ENCODE data around the gene AGBL3. TPM values are rescaled to one million over a fixed set of nuclear protein-coding genes. Genes with fewer than 3 reads are reported as not detected.

AGBL3 gene
- total RNA-seq, 1 donor from 2014 or later: 8.8 TPM

DNA sequence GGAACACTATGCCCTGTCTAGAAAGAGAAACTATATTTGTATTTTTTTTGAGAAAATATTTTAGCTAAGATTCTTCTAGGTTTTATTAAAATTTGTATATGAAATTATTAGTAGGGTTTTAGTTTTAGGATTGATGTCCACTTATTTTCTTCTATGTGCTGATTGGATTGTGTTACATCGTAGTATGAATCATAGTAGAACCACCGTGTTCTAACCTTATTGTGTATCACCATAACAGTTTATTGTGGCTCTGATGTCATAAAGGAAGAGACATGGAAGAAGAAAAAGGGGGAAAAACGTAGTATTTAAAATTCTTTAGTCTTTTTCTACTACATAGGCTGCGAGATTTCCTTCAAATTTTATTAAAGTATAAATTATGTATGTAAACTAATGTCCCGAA is 1.9 kb downstream of the AGBL3 start:
- no peak for TF ChIP-seq CTCF (IDR thresholded peaks at IDR 0.05; ENCODE audit: unreplicated experiment)

GRCh38 chr7:134991469-134992339 is 5.4 kb downstream of the AGBL3 start:
- no peak for DNase-seq (ENCODE audit: low spot score, unreplicated experiment)
- Mint-ChIP-seq H3K27ac (peak overlapping the region; percentile 97), H3K36me3 (ENCODE audit: insufficient read depth) (peaks cover 32% of the 10 kb centered on the region), H3K4me3 (ENCODE audit: low read depth) (peak overlapping the region; percentile 10), H3K4me1 (ENCODE audit: low read depth) (peaks cover 74% of the 10 kb centered on the region), H3K9me3 (ENCODE audit: low read depth) (no peaks in the 10 kb centered on the region), H3K27me3 (no peaks in the 10 kb centered on the region)
- no peak for TF ChIP-seq CTCF (IDR thresholded peaks at IDR 0.05; ENCODE audit: unreplicated experiment)

More for the DNA sequence above, 1.9 kb downstream of the AGBL3 start:
- H3K36me3 Mint-ChIP-seq (ENCODE audit: insufficient read depth): peaks cover 19% of the 10 kb centered on the region
- H3K27me3 Mint-ChIP-seq: no peaks in the 10 kb centered on the region
- no peaks in the 10 kb centered on the region for H3K9me3 Mint-ChIP-seq (ENCODE audit: low read depth)
- H3K4me3 Mint-ChIP-seq (ENCODE audit: low read depth): peak overlapping the region; percentile 58
- no peak for DNase-seq (ENCODE audit: low spot score, unreplicated experiment)
- H3K4me1 Mint-ChIP-seq (ENCODE audit: low read depth): peaks cover 48% of the 10 kb centered on the region
- no peak overlapping the region for H3K27ac Mint-ChIP-seq

- DNase-seq (ENCODE audit: low spot score, unreplicated experiment): no peak
- Mint-ChIP-seq H3K27ac (peak overlapping the region; percentile 97), H3K36me3 (ENCODE audit: insufficient read depth) (peaks cover 32% of the 10 kb centered on the region), H3K4me1 (ENCODE audit: low read depth) (peaks cover 78% of the 10 kb centered on the region), H3K27me3 (no peaks in the 10 kb centered on the region), H3K9me3 (ENCODE audit: low read depth) (no peaks in the 10 kb centered on the region), H3K4me3 (ENCODE audit: low read depth) (peak overlapping the region; percentile 10)
- TF ChIP-seq CTCF (IDR thresholded peaks at IDR 0.05; ENCODE audit: unreplicated experiment): no peak
Measured at GRCh38 chr7:134992626-134993179, 6.4 kb downstream of the AGBL3 start.

GRCh38 chr7:134993877-134994456 is 7.7 kb downstream of the AGBL3 start:
- H3K27me3 Mint-ChIP-seq: no peaks in the 10 kb centered on the region
- H3K36me3 Mint-ChIP-seq (ENCODE audit: insufficient read depth): peaks cover 36% of the 10 kb centered on the region
- peak overlapping the region; percentile 50 for H3K27ac Mint-ChIP-seq
- H3K4me1 Mint-ChIP-seq (ENCODE audit: low read depth): peaks cover 83% of the 10 kb centered on the region
- DNase-seq (ENCODE audit: low spot score, unreplicated experiment): no peak
- no peak for TF ChIP-seq CTCF (IDR thresholded peaks at IDR 0.05; ENCODE audit: unreplicated experiment)
- H3K9me3 Mint-ChIP-seq (ENCODE audit: low read depth): no peaks in the 10 kb centered on the region
- no peak overlapping the region for H3K4me3 Mint-ChIP-seq (ENCODE audit: low read depth)
